Vagina (tissue), 2 donors: ENCODE data around the gene DGAT2L6.
"Not testable (repeated sequence)": the region's sequence is repeated elsewhere in the genome, so short reads cannot be mapped to it uniquely, and the experiment has no call there.

Source experiments
- CTCF ChIP-seq, 3 experiments: fragments of 450-650 bp in 2 of 3; fragments of 200-600 bp in 1 of 3; sonication (generic) in 1 of 3; IDR thresholded peaks; one replicate each; pipeline ENCODE4 v1.5.1; 2017 to 2019; ENCODE audit warnings: antibody characterized with exemption in 3 of 3, mild to moderate bottlenecking in 2 of 3, moderate library complexity in 2 of 3
- POLR2A ChIP-seq, 2 donors: fragments of 450-650 bp; IDR thresholded peaks; one replicate each; pipeline ENCODE4 v1.6.1; 2017; ENCODE audit warnings: antibody characterized with exemption in 2 of 2, mild to moderate bottlenecking in 2 of 2, moderate library complexity in 2 of 2
- POLR2AphosphoS5 ChIP-seq, 2 donors: sonication (generic); formaldehyde crosslinking; IDR thresholded peaks; one replicate each; pipeline ENCODE4 v1.9.0; 2017; ENCODE audit warnings: antibody characterized with exemption in 2 of 2, mild to moderate bottlenecking in 2 of 2, low read depth in 1 of 2; ENCODE audit not compliant: insufficient read depth in 1 of 2

DNA sequence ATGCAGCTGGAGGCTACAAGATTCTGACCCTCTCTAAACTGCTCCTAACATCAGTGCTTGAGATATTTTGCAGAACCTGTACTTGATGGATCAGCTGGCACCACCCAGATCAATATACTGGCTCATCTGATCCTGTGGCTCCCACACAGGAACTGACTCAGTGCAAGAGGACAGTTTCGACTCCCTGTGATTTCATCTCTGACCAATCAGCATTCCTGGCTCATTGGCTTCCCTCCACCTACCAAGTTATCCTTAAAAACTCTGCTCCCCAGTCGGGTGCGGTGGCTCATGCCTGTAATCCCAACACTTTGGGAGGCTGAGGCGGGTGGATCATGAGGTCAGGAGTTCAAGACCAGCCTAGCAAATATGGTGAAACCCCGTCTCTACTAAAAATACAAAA, 66.3 kb downstream of the DGAT2L6 start:
- TF ChIP-seq CTCF (IDR thresholded peaks at IDR 0.05); POLR2AphosphoS5 (IDR thresholded peaks at IDR 0.05; ENCODE audit: insufficient read depth in 1 of 2, low read depth in 1 of 2); POLR2A (IDR thresholded peaks at IDR 0.05): not testable (repeated sequence)
